ENCODE results near the gene KMT2A.
A peak's percentile ranks its signal among the peaks of the same experiment; 100 is the strongest.

KMT2A gene

GRCh38 chr11:118488480-118489109 is 52.3 kb downstream of the KMT2A start:
- DNase-seq (ENCODE audit: low read depth) = peak; percentile 56

DNA sequence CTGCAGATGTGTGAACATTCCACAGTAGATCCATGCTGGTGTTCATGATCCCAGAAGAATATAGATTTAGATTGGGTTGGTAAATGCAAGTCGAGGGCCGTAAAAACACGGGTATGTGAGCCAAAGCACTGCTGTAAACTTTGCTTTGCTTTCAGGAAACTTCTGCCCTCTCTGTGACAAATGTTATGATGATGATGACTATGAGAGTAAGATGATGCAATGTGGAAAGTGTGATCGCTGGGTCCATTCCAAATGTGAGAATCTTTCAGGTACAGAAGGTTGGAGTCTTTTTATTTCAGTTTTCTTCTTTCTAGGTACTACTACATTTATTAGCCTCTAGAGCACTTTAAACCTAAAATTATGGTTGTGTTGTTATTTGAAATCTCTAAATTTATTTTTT is 54.7 kb downstream of the KMT2A start:
- DNase-seq (ENCODE audit: low read depth) = no peak

DNA sequence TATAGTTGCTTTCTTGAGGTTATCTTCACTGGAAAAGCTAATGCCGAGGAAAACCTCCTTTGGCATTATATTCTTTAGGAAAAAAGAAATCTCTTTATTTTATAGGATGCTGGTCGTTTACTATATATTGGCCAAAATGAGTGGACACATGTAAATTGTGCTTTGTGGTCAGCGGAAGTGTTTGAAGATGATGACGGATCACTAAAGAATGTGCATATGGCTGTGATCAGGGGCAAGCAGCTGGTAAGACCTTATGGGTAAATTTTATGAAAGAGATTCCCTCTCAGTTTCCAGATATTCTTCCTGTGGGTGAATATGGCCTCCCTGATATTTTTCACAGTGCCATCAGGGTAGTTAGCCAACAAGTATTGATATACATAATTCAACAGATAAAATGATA is 61.5 kb downstream of the KMT2A start:
- DNase-seq (ENCODE audit: low read depth) = no peak

DNA sequence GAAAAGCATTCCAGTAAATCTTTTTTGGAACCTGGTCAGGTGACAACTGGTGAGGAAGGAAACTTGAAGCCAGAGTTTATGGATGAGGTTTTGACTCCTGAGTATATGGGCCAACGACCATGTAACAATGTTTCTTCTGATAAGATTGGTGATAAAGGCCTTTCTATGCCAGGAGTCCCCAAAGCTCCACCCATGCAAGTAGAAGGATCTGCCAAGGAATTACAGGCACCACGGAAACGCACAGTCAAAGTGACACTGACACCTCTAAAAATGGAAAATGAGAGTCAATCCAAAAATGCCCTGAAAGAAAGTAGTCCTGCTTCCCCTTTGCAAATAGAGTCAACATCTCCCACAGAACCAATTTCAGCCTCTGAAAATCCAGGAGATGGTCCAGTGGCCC is 66.9 kb downstream of the KMT2A start:
- no peak for DNase-seq (ENCODE audit: low read depth)

DNA sequence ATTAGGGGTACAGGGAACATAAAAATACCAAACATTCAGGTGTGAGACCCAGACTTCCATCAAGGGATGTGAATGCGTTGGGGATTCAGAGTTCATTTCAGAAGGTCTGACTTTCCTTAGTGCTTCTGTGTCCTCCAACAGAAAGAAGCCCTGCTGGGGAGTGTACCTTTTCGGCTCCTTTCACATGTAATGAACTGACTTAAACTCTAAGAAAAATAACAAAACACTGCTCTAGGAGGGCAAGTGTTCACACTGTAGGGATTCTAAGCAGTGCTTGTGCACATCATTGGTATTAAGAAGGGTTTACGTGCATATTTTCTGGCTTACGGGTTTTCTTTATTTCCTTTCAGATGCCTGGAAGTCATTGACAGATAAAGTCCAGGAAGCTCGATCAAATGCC is 75.3 kb downstream of the KMT2A start:
- no peak for DNase-seq (ENCODE audit: low read depth)

DNA sequence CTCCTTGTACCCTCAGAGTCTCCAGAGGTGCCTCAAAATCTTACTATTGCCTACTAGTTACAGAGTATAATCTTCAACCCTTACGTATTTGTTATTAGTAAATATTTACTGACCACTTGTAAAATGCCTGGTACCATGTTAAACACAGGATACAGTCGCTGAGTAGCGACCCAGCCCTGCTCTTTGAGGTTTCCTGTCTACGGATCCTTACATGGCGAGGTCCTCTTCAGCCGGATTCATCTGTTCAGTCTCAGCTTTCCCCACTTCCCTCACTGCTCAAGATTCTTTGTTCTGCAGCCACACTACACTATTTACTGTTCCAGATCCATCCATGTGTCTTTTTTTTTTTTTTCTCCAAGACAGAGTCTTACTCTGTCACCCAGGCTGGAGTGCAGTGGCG is 77.8 kb downstream of the KMT2A start:
- DNase-seq (ENCODE audit: low read depth) = no peak

DNA sequence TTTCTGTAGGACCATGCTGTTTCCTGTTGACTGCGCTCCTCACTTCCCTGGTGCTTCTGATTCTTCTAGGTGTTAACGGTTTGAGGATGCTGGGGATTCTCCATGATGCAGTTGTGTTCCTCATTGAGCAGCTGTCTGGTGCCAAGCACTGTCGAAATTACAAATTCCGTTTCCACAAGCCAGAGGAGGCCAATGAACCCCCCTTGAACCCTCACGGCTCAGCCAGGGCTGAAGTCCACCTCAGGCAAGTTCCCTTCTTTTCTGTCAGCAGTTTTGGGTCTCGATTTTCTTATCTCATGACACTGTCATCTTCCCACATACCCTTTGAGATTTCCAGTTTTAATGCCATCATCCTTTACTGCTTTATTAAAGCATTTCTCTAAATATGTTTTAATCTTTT is 83.3 kb downstream of the KMT2A start:
- DNase-seq (ENCODE audit: low read depth) = no peak

DNA sequence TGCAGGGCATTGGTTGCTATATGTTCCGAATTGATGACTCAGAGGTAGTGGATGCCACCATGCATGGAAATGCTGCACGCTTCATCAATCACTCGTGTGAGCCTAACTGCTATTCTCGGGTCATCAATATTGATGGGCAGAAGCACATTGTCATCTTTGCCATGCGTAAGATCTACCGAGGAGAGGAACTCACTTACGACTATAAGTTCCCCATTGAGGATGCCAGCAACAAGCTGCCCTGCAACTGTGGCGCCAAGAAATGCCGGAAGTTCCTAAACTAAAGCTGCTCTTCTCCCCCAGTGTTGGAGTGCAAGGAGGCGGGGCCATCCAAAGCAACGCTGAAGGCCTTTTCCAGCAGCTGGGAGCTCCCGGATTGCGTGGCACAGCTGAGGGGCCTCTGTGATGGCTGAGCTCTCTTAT is 85.6 kb downstream of the KMT2A start:
- no peak for DNase-seq (ENCODE audit: low read depth)

- DNase-seq (ENCODE audit: low read depth) = no peak
These were observed 86.3 kb downstream of the KMT2A start for GRCh38 chr11:118522571-118523072.

GRCh38 chr11:118524356-118524755 is 88.1 kb downstream of the KMT2A start:
- no peak for DNase-seq (ENCODE audit: low read depth)

DNA sequence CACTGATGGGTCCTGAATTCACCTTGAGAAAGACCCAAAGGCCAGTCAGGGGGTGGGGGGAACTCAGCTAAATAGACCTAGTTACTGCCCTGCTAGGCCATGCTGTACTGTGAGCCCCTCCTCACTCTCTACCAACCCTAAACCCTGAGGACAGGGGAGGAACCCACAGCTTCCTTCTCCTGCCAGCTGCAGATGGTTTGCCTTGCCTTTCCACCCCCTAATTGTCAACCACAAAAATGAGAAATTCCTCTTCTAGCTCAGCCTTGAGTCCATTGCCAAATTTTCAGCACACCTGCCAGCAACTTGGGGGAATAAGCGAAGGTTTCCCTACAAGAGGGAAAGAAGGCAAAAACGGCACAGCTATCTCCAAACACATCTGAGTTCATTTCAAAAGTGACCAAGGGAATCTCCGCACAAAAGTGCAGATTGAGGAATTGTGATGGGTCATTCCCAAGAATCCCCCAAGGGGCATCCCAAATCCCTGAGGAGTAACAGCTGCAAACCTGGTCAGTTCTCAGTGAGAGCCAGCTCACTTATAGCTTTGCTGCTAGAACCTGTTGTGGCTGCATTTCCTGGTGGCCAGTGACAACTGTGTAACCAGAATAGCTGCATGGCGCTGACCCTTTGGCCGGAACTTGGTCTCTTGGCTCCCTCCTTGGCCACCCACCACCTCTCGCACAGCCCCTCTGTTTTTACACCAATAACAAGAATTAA is 88.6 kb downstream of the KMT2A start:
- DNase-seq (ENCODE audit: low read depth) = no peak

GRCh38 chr11:118526688-118527087 is 90.4 kb downstream of the KMT2A start:
- DNase-seq (ENCODE audit: low read depth) = no peak

DNA sequence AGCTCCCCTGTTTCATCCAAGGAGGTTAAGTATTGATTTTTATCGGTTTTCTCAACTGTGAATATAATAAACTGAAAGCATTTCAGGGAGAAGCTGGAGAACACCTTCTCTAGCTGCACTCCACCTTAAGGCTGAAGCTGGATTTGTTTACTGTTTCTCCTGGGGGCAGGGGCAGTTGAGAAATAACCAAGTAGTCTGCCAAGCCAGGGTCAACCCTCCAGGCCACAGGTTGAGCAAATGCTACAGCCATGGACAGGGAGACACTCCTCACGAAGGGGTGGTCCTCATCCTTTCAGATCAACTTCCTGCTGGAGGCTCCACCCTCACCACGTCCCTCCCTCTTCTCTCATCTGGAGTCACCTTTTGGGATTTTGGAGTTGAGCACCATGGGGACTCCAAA is 90.8 kb downstream of the KMT2A start, which contains the start of gene TTC36:
TSS of gene TTC36 (plus strand) at position 366 of the 400 bp plus-strand sequence. CDS start at position 387, 21 bp downstream.
- DNase-seq (ENCODE audit: low read depth) = no peak

DNA sequence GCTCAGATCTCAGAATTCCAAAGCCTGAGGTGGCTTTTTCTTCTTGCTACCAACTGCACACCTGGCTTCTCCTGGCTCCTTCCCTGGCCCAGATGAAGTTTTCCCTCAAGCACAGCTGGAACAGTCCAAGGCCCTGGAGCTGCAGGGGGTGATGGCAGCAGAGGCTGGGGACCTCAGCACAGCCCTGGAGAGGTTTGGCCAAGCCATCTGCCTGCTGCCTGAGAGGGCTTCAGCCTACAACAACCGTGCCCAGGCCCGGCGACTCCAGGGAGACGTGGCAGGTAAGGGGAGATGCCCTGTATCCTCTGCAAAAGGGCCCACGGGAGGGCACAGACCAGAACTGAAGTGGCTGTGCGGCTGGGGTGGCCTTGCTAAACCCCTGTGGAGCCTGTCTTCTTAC is 92.2 kb downstream of the KMT2A start:
- DNase-seq (ENCODE audit: low read depth) = no peak

DNA sequence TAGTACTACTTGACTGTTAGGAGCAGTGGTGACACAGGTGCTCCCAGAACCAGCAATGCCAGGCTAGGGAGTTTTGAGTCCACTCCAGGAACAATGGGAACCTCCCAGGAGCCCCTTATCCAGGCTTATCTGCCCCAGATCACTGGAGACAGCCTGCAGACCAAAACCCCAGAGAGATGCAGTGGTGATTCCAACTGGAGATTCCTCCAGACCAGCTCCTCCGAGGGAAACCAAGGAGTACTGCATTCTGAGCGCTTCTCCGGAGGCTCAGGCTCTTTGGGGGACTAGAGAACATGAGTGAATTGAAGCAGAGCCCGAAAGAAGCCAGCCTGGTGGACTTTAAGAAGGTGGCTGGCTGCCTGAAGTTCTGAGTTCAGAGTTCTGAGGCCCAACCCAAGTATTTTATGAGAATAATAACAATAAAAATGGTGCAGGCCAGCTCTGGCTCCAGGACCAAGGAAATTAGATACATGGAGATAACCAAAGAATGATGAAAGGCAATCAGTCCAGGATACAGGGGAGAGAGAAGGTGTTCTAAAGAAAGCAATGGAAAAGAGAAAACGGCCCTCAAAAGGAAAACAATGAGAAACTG is 93.4 kb downstream of the KMT2A start:
- no peak for DNase-seq (ENCODE audit: low read depth)

- no peak for DNase-seq (ENCODE audit: low read depth)
These were observed 93.9 kb downstream of the KMT2A start for GRCh38 chr11:118530180-118530682.

GRCh38 chr11:118530683-118531596 is 94.6 kb downstream of the KMT2A start, which contains the start of gene TMEM25:
TSS of gene TMEM25 (plus strand) at chr11:118531192. CDS start at chr11:118531802, 610 bp downstream.
- peak; percentile 38 for DNase-seq (ENCODE audit: low read depth)

DNA sequence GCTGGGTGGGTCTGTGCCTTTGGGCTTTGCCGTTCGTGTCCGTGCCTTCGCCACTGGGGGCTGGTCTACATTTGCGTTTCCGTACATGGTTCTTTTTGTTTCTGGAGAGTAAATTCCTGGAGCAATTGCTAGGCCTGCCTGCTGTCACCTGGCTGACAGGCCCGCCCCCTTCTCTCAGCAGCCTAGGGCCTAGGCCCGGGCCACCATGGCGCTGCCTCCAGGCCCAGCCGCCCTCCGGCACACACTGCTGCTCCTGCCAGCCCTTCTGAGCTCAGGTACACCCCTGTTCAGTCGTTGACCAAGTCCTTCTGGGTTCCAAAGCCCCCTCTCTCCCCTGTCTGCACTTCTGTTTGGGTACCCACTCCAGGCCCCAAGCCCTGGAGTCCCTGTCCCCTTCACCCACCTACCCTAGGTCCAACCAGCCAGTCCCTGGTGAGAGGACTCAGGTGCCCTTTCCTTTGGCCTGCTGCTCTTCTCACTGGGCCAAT is 95.3 kb downstream of the KMT2A start:
- DNase-seq (ENCODE audit: low read depth) = no peak

DNA sequence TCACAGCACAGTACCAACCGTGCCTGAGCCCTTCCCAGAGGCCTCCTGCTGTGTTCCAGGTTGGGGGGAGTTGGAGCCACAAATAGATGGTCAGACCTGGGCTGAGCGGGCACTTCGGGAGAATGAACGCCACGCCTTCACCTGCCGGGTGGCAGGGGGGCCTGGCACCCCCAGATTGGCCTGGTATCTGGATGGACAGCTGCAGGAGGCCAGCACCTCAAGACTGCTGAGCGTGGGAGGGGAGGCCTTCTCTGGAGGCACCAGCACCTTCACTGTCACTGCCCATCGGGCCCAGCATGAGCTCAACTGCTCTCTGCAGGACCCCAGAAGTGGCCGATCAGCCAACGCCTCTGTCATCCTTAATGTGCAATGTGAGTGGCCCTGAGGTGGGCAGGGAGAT is 95.8 kb downstream of the KMT2A start:
- DNase-seq (ENCODE audit: low read depth) = no peak

- no peak for DNase-seq (ENCODE audit: low read depth)
These were observed 96.8 kb downstream of the KMT2A start for GRCh38 chr11:118532852-118533768.
